MM.1S (cell line): ENCODE results near the gene EHBP1.

ENCODE experiments used
- EZH2 ChIP-seq: fragments of 300-600 bp; sonication (generic); optimal IDR thresholded peaks from 2 replicates; pipeline ENCODE3; 2017; ENCODE audit warnings: low read depth, mild to moderate bottlenecking, antibody characterized with exemption, low read length, mixed read lengths
- EZH2phosphoT487 ChIP-seq: fragments of 300-600 bp; sonication (generic); IDR thresholded peaks from 2 replicates; pipeline ENCODE4 v1.6.1; 2018; ENCODE audit warnings: antibody characterized with exemption, low read length
- TF ChIP-seq, protein P1 (sequence below): fragments of 300-600 bp; sonication (generic); IDR thresholded peaks from 2 replicates; pipeline ENCODE4 v1.5.1; 2016; ENCODE audit warnings: antibody characterized with exemption, low read length, mixed read lengths

DNA sequence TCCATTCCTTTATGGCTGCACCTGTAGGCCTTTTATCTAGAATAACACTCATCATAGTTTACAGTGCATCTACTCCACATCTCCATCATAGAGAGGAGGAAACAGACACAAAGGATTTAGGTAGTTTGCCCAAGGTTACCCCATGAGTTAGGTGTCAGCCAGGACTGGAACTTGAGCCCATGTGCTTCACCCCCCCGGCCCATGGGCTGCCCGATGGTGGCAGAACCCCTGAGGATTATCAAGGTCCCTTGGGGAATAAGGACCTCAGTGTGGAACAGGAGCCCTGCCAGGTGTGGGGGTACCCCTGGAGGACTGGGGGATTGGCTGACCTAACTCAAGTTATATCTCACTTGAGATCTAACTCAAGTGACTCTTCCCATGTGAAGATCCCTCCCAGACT lies 198.8 kb downstream of the EHBP1 start:
- TF ChIP-seq, protein P1, sequence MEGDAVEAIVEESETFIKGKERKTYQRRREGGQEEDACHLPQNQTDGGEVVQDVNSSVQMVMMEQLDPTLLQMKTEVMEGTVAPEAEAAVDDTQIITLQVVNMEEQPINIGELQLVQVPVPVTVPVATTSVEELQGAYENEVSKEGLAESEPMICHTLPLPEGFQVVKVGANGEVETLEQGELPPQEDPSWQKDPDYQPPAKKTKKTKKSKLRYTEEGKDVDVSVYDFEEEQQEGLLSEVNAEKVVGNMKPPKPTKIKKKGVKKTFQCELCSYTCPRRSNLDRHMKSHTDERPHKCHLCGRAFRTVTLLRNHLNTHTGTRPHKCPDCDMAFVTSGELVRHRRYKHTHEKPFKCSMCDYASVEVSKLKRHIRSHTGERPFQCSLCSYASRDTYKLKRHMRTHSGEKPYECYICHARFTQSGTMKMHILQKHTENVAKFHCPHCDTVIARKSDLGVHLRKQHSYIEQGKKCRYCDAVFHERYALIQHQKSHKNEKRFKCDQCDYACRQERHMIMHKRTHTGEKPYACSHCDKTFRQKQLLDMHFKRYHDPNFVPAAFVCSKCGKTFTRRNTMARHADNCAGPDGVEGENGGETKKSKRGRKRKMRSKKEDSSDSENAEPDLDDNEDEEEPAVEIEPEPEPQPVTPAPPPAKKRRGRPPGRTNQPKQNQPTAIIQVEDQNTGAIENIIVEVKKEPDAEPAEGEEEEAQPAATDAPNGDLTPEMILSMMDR = no peak
- TF ChIP-seq EZH2 (no peak), EZH2phosphoT487 (no peak)
